Measurements from ENCODE around the gene PDE1C.
"Not testable (repeated sequence)": the region's sequence is repeated elsewhere in the genome, so short reads cannot be mapped to it uniquely, and the experiment has no call there.

PDE1C gene

GRCh38 chr7:32070406-32071360 is at the start of gene PDE1C:
Gene PDE1C, minus strand, starts transcription at chr7:32070407.
- no peak for DNase-seq

GRCh38 chr7:32119790-32120196 is 49.6 kb upstream of the PDE1C start:
- no peak for DNase-seq

GRCh38 chr7:32117837-32118236 is 47.6 kb upstream of the PDE1C start:
- no peak for DNase-seq

GRCh38 chr7:32116436-32116835 is 46.2 kb upstream of the PDE1C start:
- no peak for DNase-seq

GRCh38 chr7:32115831-32116230 is 45.6 kb upstream of the PDE1C start:
- DNase-seq = no peak

GRCh38 chr7:32108651-32109050 is 38.4 kb upstream of the PDE1C start:
- no peak for DNase-seq

GRCh38 chr7:32104766-32105165 is 34.6 kb upstream of the PDE1C start:
- no peak for DNase-seq

- DNase-seq = no peak
Observed at GRCh38 chr7:32103361-32103760, 33.2 kb upstream of the PDE1C start.

- DNase-seq = no peak
Observed at GRCh38 chr7:32102432-32102873, 32.2 kb upstream of the PDE1C start.

GRCh38 chr7:32100407-32100907 is 30.2 kb upstream of the PDE1C start:
- DNase-seq = no peak

- DNase-seq = no peak
Observed at GRCh38 chr7:32094516-32094915, 24.3 kb upstream of the PDE1C start.

GRCh38 chr7:32093415-32094408 is 23.5 kb upstream of the PDE1C start:
- no peak for DNase-seq

- DNase-seq = no peak
Observed at GRCh38 chr7:32092346-32092745, 22.1 kb upstream of the PDE1C start.

GRCh38 chr7:32091608-32092210 is 21.5 kb upstream of the PDE1C start:
- no peak for DNase-seq

- no peak for DNase-seq
Observed at GRCh38 chr7:32089678-32090077, 19.5 kb upstream of the PDE1C start.

GRCh38 chr7:32089256-32089655 is 19.0 kb upstream of the PDE1C start:
- DNase-seq = no peak

- no peak for DNase-seq
Observed at GRCh38 chr7:32088451-32088881, 18.3 kb upstream of the PDE1C start.

- DNase-seq = no peak
Observed at GRCh38 chr7:32079510-32079909, 9.3 kb upstream of the PDE1C start.

- DNase-seq = no peak
Observed at GRCh38 chr7:32078824-32079223, 8.6 kb upstream of the PDE1C start.

GRCh38 chr7:32077806-32078205 is 7.6 kb upstream of the PDE1C start:
- DNase-seq = no peak

GRCh38 chr7:32076802-32077201 is 6.6 kb upstream of the PDE1C start:
- not testable (repeated sequence) for DNase-seq

- DNase-seq = no peak
Observed at GRCh38 chr7:32075612-32076011, 5.4 kb upstream of the PDE1C start.
